Measurements from ENCODE around the gene ADRA1B.

ADRA1B gene

GRCh38 chr5:159978358-159978757 is 62.1 kb downstream of the ADRA1B start:
- no peak overlapping the region for H2AFZ ChIP-seq (ENCODE audit: low read depth, low read length, severe bottlenecking)
- no peaks in the 10 kb centered on the region for H3K27me3 ChIP-seq (ENCODE audit: low read length)
- no peak overlapping the region for H3K27ac ChIP-seq (ENCODE audit: low read depth, low read length)
- no peak overlapping the region for H3K4me3 ChIP-seq (ENCODE audit: insufficient read depth, low read length, poor library complexity, severe bottlenecking)
- no peak overlapping the region for H3K9ac ChIP-seq (ENCODE audit: low read length)
- no peaks in the 10 kb centered on the region for H3K36me3 ChIP-seq (ENCODE audit: low read length)
- no peaks in the 10 kb centered on the region for H4K20me1 ChIP-seq (ENCODE audit: low read depth, low read length)
- H3K9me3 ChIP-seq (ENCODE audit: insufficient read depth, low read length), result no peaks in the 10 kb centered on the region
- TF ChIP-seq EZH2phosphoT487 (conservative IDR thresholded peaks at IDR 0.05; ENCODE audit: low read length), result no peak
- TF ChIP-seq, protein P1, sequence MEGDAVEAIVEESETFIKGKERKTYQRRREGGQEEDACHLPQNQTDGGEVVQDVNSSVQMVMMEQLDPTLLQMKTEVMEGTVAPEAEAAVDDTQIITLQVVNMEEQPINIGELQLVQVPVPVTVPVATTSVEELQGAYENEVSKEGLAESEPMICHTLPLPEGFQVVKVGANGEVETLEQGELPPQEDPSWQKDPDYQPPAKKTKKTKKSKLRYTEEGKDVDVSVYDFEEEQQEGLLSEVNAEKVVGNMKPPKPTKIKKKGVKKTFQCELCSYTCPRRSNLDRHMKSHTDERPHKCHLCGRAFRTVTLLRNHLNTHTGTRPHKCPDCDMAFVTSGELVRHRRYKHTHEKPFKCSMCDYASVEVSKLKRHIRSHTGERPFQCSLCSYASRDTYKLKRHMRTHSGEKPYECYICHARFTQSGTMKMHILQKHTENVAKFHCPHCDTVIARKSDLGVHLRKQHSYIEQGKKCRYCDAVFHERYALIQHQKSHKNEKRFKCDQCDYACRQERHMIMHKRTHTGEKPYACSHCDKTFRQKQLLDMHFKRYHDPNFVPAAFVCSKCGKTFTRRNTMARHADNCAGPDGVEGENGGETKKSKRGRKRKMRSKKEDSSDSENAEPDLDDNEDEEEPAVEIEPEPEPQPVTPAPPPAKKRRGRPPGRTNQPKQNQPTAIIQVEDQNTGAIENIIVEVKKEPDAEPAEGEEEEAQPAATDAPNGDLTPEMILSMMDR (IDR thresholded peaks at IDR 0.05; ENCODE audit: insufficient read depth, low read length, poor library complexity, severe bottlenecking), result no peak
- no peak overlapping the region for H3K4me2 ChIP-seq (ENCODE audit: low read depth, low read length, poor library complexity, severe bottlenecking)
- no peaks in the 10 kb centered on the region for H3K79me2 ChIP-seq (ENCODE audit: insufficient read depth, low read length)
- H3F3A ChIP-seq (ENCODE audit: insufficient read depth), result no peaks in the 10 kb centered on the region
- H3K9me2 ChIP-seq (replicated peaks; ENCODE audit: insufficient read depth, low read length), result no peaks in the 10 kb centered on the region

DNA sequence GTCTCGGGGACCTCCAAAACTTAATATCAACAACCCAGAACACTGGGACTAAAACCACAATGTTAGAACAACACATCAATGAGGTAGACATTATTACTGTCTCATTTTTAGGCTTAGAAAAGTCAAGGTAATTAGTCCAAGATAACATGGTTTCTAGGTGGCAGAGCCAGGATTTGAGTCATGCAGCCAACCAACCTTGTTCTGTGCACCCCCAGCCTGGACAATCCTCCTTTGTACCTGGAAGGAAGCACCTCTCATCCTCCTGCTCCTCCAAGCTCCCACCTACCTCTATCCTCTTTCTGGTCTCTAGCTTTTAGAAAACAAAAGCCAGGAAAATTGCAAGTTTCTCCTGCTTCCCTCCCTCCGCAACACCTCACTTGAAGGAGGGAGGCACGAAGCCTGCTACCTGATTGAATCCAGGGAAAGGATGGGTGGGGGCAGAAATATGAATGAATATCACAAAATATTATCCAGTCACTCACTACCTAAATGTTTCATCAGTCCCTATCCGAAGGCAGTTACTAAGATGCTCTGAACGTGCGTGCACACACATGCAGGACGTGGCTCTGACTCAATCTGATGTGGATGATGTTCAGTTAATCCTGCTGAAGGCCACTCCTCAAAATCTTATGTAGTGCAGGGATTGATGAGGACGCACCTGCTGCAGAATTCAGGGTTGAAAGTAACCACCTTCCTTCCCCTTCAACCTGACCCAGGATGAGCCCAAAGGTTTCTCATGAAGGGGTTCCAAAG is 66.3 kb downstream of the ADRA1B start:
- Histone ChIP-seq H3K4me2 (ENCODE audit: low read depth, low read length, poor library complexity, severe bottlenecking) (no peak overlapping the region), H3K9me2 (replicated peaks; ENCODE audit: insufficient read depth, low read length) (no peaks in the 10 kb centered on the region), H4K20me1 (ENCODE audit: low read depth, low read length) (no peaks in the 10 kb centered on the region), H3K36me3 (ENCODE audit: low read length) (no peaks in the 10 kb centered on the region), H3K79me2 (ENCODE audit: insufficient read depth, low read length) (no peaks in the 10 kb centered on the region), H3F3A (ENCODE audit: insufficient read depth) (no peaks in the 10 kb centered on the region), H3K27ac (ENCODE audit: low read depth, low read length) (no peak overlapping the region), H3K9me3 (ENCODE audit: insufficient read depth, low read length) (no peaks in the 10 kb centered on the region), H3K4me3 (ENCODE audit: insufficient read depth, low read length, poor library complexity, severe bottlenecking) (no peak overlapping the region), H3K27me3 (ENCODE audit: low read length) (no peaks in the 10 kb centered on the region), H3K9ac (ENCODE audit: low read length) (no peak overlapping the region), H2AFZ (ENCODE audit: low read depth, low read length, severe bottlenecking) (no peak overlapping the region)
- TF ChIP-seq EZH2phosphoT487 (conservative IDR thresholded peaks at IDR 0.05; ENCODE audit: low read length), result no peak
- TF ChIP-seq, protein P1 (IDR thresholded peaks at IDR 0.05; ENCODE audit: insufficient read depth, low read length, poor library complexity, severe bottlenecking), result no peak

DNA sequence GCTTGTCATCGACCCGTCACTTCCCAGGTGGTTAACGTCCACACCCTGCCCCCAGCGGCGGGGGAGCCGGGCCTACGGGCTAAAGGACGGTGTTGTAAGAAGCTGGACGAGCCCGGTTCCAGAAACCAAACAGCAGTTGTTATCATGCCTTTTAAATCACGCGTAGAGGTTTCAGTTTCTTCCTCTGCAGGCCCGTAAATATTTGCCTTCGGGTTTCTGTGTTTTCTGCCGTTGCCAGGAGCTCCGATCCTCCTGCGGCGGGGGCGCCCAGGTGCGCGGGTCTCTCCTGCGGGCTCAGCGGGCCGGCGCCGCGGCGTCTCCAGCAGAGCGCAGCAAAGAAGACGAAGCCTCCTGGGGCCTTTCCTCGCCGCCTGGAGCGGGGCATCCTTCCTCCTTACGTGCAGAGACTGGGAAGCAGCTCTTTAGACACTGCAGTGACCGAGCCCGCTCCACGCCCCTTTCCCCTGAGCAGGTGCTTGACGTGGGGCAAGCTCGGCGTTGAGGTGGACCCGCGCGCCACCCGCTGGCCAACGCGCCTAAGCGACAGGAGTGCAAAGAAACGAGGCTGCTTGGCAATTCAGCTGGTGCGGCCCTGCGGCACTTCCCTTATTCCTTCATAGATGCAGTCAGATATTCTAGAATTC is 70.9 kb downstream of the ADRA1B start:
- Histone ChIP-seq H3K27me3 (ENCODE audit: low read length) (no peaks in the 10 kb centered on the region), H3F3A (ENCODE audit: insufficient read depth) (no peaks in the 10 kb centered on the region), H3K9me2 (replicated peaks; ENCODE audit: insufficient read depth, low read length) (no peaks in the 10 kb centered on the region), H2AFZ (ENCODE audit: low read depth, low read length, severe bottlenecking) (peak overlapping the region; percentile 70), H3K36me3 (ENCODE audit: low read length) (no peaks in the 10 kb centered on the region), H3K79me2 (ENCODE audit: insufficient read depth, low read length) (no peaks in the 10 kb centered on the region), H3K4me2 (ENCODE audit: low read depth, low read length, poor library complexity, severe bottlenecking) (peak overlapping the region; percentile 52), H3K9ac (ENCODE audit: low read length) (peak overlapping the region; percentile 16; the same call in 1 of the 2 replicates), H3K4me3 (ENCODE audit: insufficient read depth, low read length, poor library complexity, severe bottlenecking) (peak overlapping the region; percentile 13), H3K9me3 (ENCODE audit: insufficient read depth, low read length) (no peaks in the 10 kb centered on the region), H3K27ac (ENCODE audit: low read depth, low read length) (no peak overlapping the region), H4K20me1 (ENCODE audit: low read depth, low read length) (no peaks in the 10 kb centered on the region)
- TF ChIP-seq, protein P1 (IDR thresholded peaks at IDR 0.05; ENCODE audit: insufficient read depth, low read length, poor library complexity, severe bottlenecking), result peak; percentile 76
- no peak for TF ChIP-seq EZH2phosphoT487 (conservative IDR thresholded peaks at IDR 0.05; ENCODE audit: low read length)

All from SU-DHL-6 (cell line).